Panc1 (cell line): ENCODE measurements around the gene HERC5. TPM values are rescaled to one million over a fixed set of nuclear protein-coding genes. Genes with fewer than 3 reads are reported as not detected.

Experiments used
- ATAC-seq: fragments of 200-7000 bp; cut with Tn5 transposase; 2 replicates; pipeline ENCODE4 v1.9.1; 2020; ENCODE audit warnings: mild to moderate bottlenecking, moderate library complexity
- BruUV-seq: library from RNA; stranded (reverse); fragments of 400-500 nt; replicated peaks from 2 replicates; lab custom pipeline; 2021; lab: Mats Ljungman, UMichigan
- CTCF ChIA-PET: fragments of 300-600 bp; sonication (Branson Sonifier 250); formaldehyde crosslinking; loops from one replicate; lab custom pipeline; 2022; ENCODE audit warnings: antibody characterized with exemption; lab: Charles Lee
- POLR2A ChIA-PET: fragments of 300-600 bp; sonication (Branson Sonifier 250); formaldehyde crosslinking; loops from one replicate; lab custom pipeline; 2022; ENCODE audit warnings: antibody characterized with exemption; lab: Charles Lee
- DNase-seq: peaks from one replicate; pipeline ENCODE4 v3.0.0-alpha.2; 2010; ENCODE audit warnings: low read depth, low spot score
- H3K27ac ChIP-seq: 2 replicates; pipeline ENCODE4 v1.5.1; 2011; ENCODE audit warnings: mild to moderate bottlenecking, low read length, inconsistent platforms
- H3K27me3 ChIP-seq: fragments of 200-500 bp; sonication (Bioruptor generic); 2 replicates; pipeline ENCODE4 v1.6.0; 2014; ENCODE audit warnings: low read length, inconsistent platforms; ENCODE audit not compliant: control insufficient read depth, insufficient read depth
- H3K36me3 ChIP-seq: fragments of 200-500 bp; sonication (Bioruptor generic); 2 replicates; pipeline ENCODE4 v1.5.1; 2014; ENCODE audit warnings: inconsistent platforms, mild to moderate bottlenecking, low read length, moderate library complexity; ENCODE audit not compliant: control insufficient read depth, insufficient read depth
- H3K4me1 ChIP-seq: 2 replicates; pipeline ENCODE4 v1.5.1; 2011; ENCODE audit warnings: inconsistent platforms, mild to moderate bottlenecking, low read length, moderate library complexity; ENCODE audit not compliant: control insufficient read depth, insufficient read depth
- H3K4me3 ChIP-seq, 2 experiments: 2 replicates each; pipeline ENCODE4 v1.5.1; 2011 to 2012; ENCODE audit warnings: low read depth in 2 of 2, low read length in 2 of 2, mild to moderate bottlenecking in 2 of 2, inconsistent platforms in 1 of 2, moderate library complexity in 1 of 2
- H3K9me3 ChIP-seq: fragments of 200-500 bp; sonication (Bioruptor generic); 2 replicates; pipeline ENCODE4 v1.5.1; 2014; ENCODE audit warnings: low read depth, mild to moderate bottlenecking, inconsistent platforms, low read length, moderate library complexity; ENCODE audit not compliant: control insufficient read depth, insufficient read depth
- CTCF ChIP-seq: fragments of 450-650 bp; IDR thresholded peaks from 2 replicates; pipeline ENCODE4 v1.5.1; 2017; ENCODE audit warnings: mild to moderate bottlenecking
- POLR2AphosphoS5 ChIP-seq: IDR thresholded peaks from 2 replicates; pipeline ENCODE4 v1.6.1; 2012; ENCODE audit warnings: mild to moderate bottlenecking, low read depth, low read length, moderate library complexity
- REST ChIP-seq, 2 experiments: IDR thresholded peaks; 2 replicates each; pipeline ENCODE4 v1.6.1; 2011 to 2012; ENCODE audit warnings: low read depth in 2 of 2, control low read depth in 1 of 2, low read length in 1 of 2, mild to moderate bottlenecking in 1 of 2, moderate library complexity in 1 of 2; ENCODE audit not compliant: insufficient read depth in 1 of 2
- SIN3A ChIP-seq: IDR thresholded peaks from 2 replicates; pipeline ENCODE4 v1.6.1; 2012; ENCODE audit warnings: low read depth, mild to moderate bottlenecking, low read length, moderate library complexity, borderline replicate concordance; ENCODE audit not compliant: insufficient read depth
- TCF7L2 ChIP-seq: IDR thresholded peaks from 2 replicates; pipeline ENCODE4 v1.6.1; 2011; ENCODE audit warnings: mild to moderate bottlenecking, low read depth, low read length, inconsistent platforms
- in situ Hi-C: cut with HindIII; loops from 2 replicates; pipeline ENCODE4 v1.10.0; 2016; ENCODE audit warnings: low sequenced_read_pairs, low pct_unique_long_range_greater_than_20kb
- intact Hi-C: fragments of 100-400 bp; cut with micrococcal nuclease; formaldehyde crosslinking; loops from one replicate; pipeline ENCODE4 v1.10.0; 2022; ENCODE audit not compliant: unreplicated experiment
- total RNA-seq: library from RNA; stranded (reverse); gene quantifications from one replicate; pipeline ENCODE4 v1.2.1, GENCODE V29; 2021; ENCODE audit not compliant: unreplicated experiment

Gene HERC5
- total RNA-seq, 1 experiment from 2014 or later, result 6.7 TPM

- ATAC-seq, result no peak
- BruUV-seq, result no TSS peak
Observed at GRCh38 chr4:88439161-88439760, 17.7 kb upstream of the HERC5 start.

GRCh38 chr4:88440146-88440545 lies 16.8 kb upstream of the HERC5 start:
- BruUV-seq, result no TSS peak
- Histone ChIP-seq H3K36me3 (no peaks in the 10 kb centered on the region), H3K9me3 (no peaks in the 10 kb centered on the region), H3K4me1 (no peaks in the 10 kb centered on the region), H3K27me3 (no peaks in the 10 kb centered on the region), H3K4me3 (no peak overlapping the region), H3K27ac (no peak overlapping the region)
- TF ChIP-seq POLR2AphosphoS5 (no peak), CTCF (no peak), SIN3A (no peak), REST (IDR thresholded peaks at IDR 0.05; ENCODE audit: insufficient read depth in 1 of 2, low read depth in 2 of 2, low read length in 1 of 2) (no peak), TCF7L2 (no peak)
- ATAC-seq (no peak), DNase-seq (no peak)
- ChIA-PET CTCF (no interaction called here), POLR2A (no interaction called here)
- in situ Hi-C loops, result no loop called here
- intact Hi-C loops, result no loop called here

More at GRCh38 chr4:88439161-88439760, 17.7 kb upstream of the HERC5 start:
- intact Hi-C loops (no loop called here), in situ Hi-C loops (no loop called here)
- no peak for TF ChIP-seq CTCF
- TF ChIP-seq TCF7L2, result no peak
- no peak for TF ChIP-seq SIN3A
- no peak for TF ChIP-seq REST (IDR thresholded peaks at IDR 0.05; ENCODE audit: insufficient read depth in 1 of 2, low read depth in 2 of 2, low read length in 1 of 2)
- no peak for TF ChIP-seq POLR2AphosphoS5
- Histone ChIP-seq H3K36me3 (no peaks in the 10 kb centered on the region), H3K27ac (no peak overlapping the region), H3K27me3 (no peaks in the 10 kb centered on the region), H3K4me3 (no peak overlapping the region), H3K4me1 (no peaks in the 10 kb centered on the region), H3K9me3 (no peaks in the 10 kb centered on the region)
- ChIA-PET CTCF (no interaction called here), POLR2A (no interaction called here)
- DNase-seq, result no peak
